Adrenal gland (tissue), 5 donors: Measurements from ENCODE around the gene KCNA5.

Experiments used
- CTCF ChIP-seq, 6 experiments: fragments of 450-650 bp in 4 of 6; fragments of 200-600 bp in 2 of 6; sonication (generic) in 1 of 6; IDR thresholded peaks; 1 replicate in 5 of 6; 2 replicates in 1 of 6; pipeline versions ENCODE4 v1.5.1 to v1.8.0; 2016 to 2021; ENCODE audit warnings: antibody characterized with exemption in 6 of 6, mild to moderate bottlenecking in 2 of 6, moderate library complexity in 1 of 6
- POLR2A ChIP-seq, 2 donors: fragments of 450-650 bp; IDR thresholded peaks; one replicate each; pipeline ENCODE4 v1.6.1; 2017; ENCODE audit warnings: antibody characterized with exemption in 2 of 2, mild to moderate bottlenecking in 2 of 2, moderate library complexity in 1 of 2
- donor health status: DM: no; HTN: no; CAD: no.

GRCh38 chr12:5010151-5010550, 33.5 kb upstream of the KCNA5 start:
- TF ChIP-seq CTCF (IDR thresholded peaks at IDR 0.05) (no peak), POLR2A (IDR thresholded peaks at IDR 0.05) (no peak)
